GM18505 (cell line): ENCODE measurements around the gene GLYATL1B.
"Not testable (repeated sequence)": the region's sequence is repeated elsewhere in the genome, so short reads cannot be mapped to it uniquely, and the experiment has no call there.

ENCODE experiments used
- ATAC-seq: cut with Tn5 transposase; IDR thresholded peaks from one replicate; pipeline ENCODE4 v1.9.1; 2021; ENCODE audit not compliant: unreplicated experiment
- POLR2A ChIP-seq: IDR thresholded peaks from 4 replicates; pipeline ENCODE4 v1.6.1; 2011; ENCODE audit warnings: borderline replicate concordance; ENCODE audit not compliant: insufficient read depth, insufficient read length; ENCODE audit errors: extremely low read depth

GLYATL1B gene

GRCh38 chr11:59086007-59086406 lies at the start of gene GLYATL1B:
GLYATL1B (plus strand) TSS chr11:59086307; CDS start chr11:59086307, 0 bp downstream.
- not testable (repeated sequence) for ATAC-seq

GRCh38 chr11:59036542-59036941 lies 49.6 kb upstream of the GLYATL1B start:
- ATAC-seq: not testable (repeated sequence)

GRCh38 chr11:59037434-59037833 lies 48.7 kb upstream of the GLYATL1B start:
- ATAC-seq: not testable (repeated sequence)

- ATAC-seq: no peak
- no peak for TF ChIP-seq POLR2A
Measured at GRCh38 chr11:59040607-59041006, 45.5 kb upstream of the GLYATL1B start.

- ATAC-seq: peak; percentile 92
Measured at GRCh38 chr11:59051383-59051782, 34.7 kb upstream of the GLYATL1B start.

- not testable (repeated sequence) for ATAC-seq
Measured at GRCh38 chr11:59052355-59052754, 33.8 kb upstream of the GLYATL1B start.

- ATAC-seq: peak; percentile 59
- TF ChIP-seq POLR2A: no peak
Measured at GRCh38 chr11:59053387-59053786, 32.7 kb upstream of the GLYATL1B start.

- ATAC-seq: peak; percentile 95
Measured at GRCh38 chr11:59058120-59059033, 27.7 kb upstream of the GLYATL1B start.

GRCh38 chr11:59060096-59060495 lies 26.0 kb upstream of the GLYATL1B start:
- ATAC-seq: not testable (repeated sequence)

GRCh38 chr11:59062602-59063529 lies 23.2 kb upstream of the GLYATL1B start:
- ATAC-seq: no peak
- no peak for TF ChIP-seq POLR2A

GRCh38 chr11:59063996-59064727 lies 21.9 kb upstream of the GLYATL1B start:
- not testable (repeated sequence) for ATAC-seq

- TF ChIP-seq POLR2A: no peak
- no peak for ATAC-seq
Measured at GRCh38 chr11:59069087-59069486, 17.0 kb upstream of the GLYATL1B start.

- no peak for TF ChIP-seq POLR2A
Measured at GRCh38 chr11:59076876-59077571, 9.1 kb upstream of the GLYATL1B start.

More at GRCh38 chr11:59076876-59077571, 9.1 kb upstream of the GLYATL1B start:
- peak; percentile 90 for ATAC-seq
